Neural progenitor cell (in vitro differentiated cells): Measurements from ENCODE around the gene ATAD3A. TPM values are rescaled to one million over a fixed set of nuclear protein-coding genes. Genes with fewer than 3 reads are reported as not detected.
"Not testable (repeated sequence)": the region's sequence is repeated elsewhere in the genome, so short reads cannot be mapped to it uniquely, and the experiment has no call there.

ENCODE experiments used
- DNase-seq: peaks from one replicate; pipeline ENCODE4 v3.0.0-alpha.2; 2016; ENCODE audit warnings: low spot score
- H2AFZ ChIP-seq: fragments of 200-600 bp; sonication (generic); replicated peaks from 2 replicates; pipeline ENCODE4 v1.6.1; 2016; ENCODE audit warnings: antibody characterized with exemption
- H3F3A ChIP-seq: fragments of 200-600 bp; sonication (generic); 2 replicates; pipeline ENCODE4 v1.6.1; 2016; ENCODE audit warnings: antibody characterized with exemption, low read depth
- H3K27ac ChIP-seq: fragments of 200-600 bp; sonication (generic); 2 replicates; pipeline ENCODE4 v1.5.1; 2016; ENCODE audit warnings: mild to moderate bottlenecking
- H3K27me3 ChIP-seq: fragments of 200-600 bp; sonication (generic); 2 replicates; pipeline ENCODE4 v1.6.1; 2016; ENCODE audit warnings: mild to moderate bottlenecking, moderate library complexity
- H3K36me3 ChIP-seq: fragments of 200-600 bp; sonication (generic); 2 replicates; pipeline ENCODE4 v1.5.1; 2016
- H3K4me1 ChIP-seq: fragments of 200-600 bp; sonication (generic); 2 replicates; pipeline ENCODE4 v1.6.1; 2016; ENCODE audit warnings: mixed run types
- H3K4me2 ChIP-seq: fragments of 200-600 bp; sonication (generic); 2 replicates; pipeline ENCODE4 v1.6.1; 2016
- H3K4me3 ChIP-seq: fragments of 200-600 bp; sonication (generic); 2 replicates; pipeline ENCODE4 v1.5.1; 2016
- H3K79me2 ChIP-seq: fragments of 200-600 bp; sonication (generic); 2 replicates; pipeline ENCODE4 v1.6.1; 2016; ENCODE audit warnings: low read depth
- H3K9ac ChIP-seq: fragments of 200-600 bp; sonication (generic); 2 replicates; pipeline ENCODE4 v1.6.1; 2016
- H3K9me3 ChIP-seq: fragments of 200-600 bp; sonication (generic); 2 replicates; pipeline ENCODE4 v1.5.1; 2016; ENCODE audit warnings: low read depth
- H4K20me1 ChIP-seq: fragments of 200-600 bp; sonication (generic); 2 replicates; pipeline ENCODE4 v1.6.1; 2016; ENCODE audit warnings: low read depth
- H3K27ac Mint-ChIP-seq: 3 replicates; pipeline ENCODE4 v1.8.0; 2021; ENCODE audit warnings: mixed read lengths
- H3K27me3 Mint-ChIP-seq: 2 replicates; pipeline ENCODE4 v1.8.0; 2022; ENCODE audit warnings: low read depth, mild to moderate bottlenecking, inconsistent platforms, moderate library complexity, mixed read lengths; ENCODE audit not compliant: insufficient read depth
- H3K36me3 Mint-ChIP-seq: 3 replicates; pipeline ENCODE4 v1.8.0; 2021; ENCODE audit warnings: mixed read lengths
- H3K4me1 Mint-ChIP-seq: 3 replicates; pipeline ENCODE4 v1.8.0; 2021; ENCODE audit warnings: mixed read lengths
- H3K4me3 Mint-ChIP-seq: 3 replicates; pipeline ENCODE4 v1.8.0; 2021; ENCODE audit warnings: mild to moderate bottlenecking, moderate library complexity, mixed read lengths
- H3K9me3 Mint-ChIP-seq: 3 replicates; pipeline ENCODE4 v1.8.0; 2020; ENCODE audit warnings: mixed read lengths
- EZH2 ChIP-seq: fragments of 200-600 bp; sonication (generic); IDR thresholded peaks from 2 replicates; pipeline ENCODE4 v1.6.1; 2017; ENCODE audit warnings: antibody characterized with exemption, mild to moderate bottlenecking, moderate library complexity
- EZH2phosphoT487 ChIP-seq: fragments of 200-600 bp; sonication (generic); IDR thresholded peaks from 2 replicates; pipeline ENCODE4 v1.6.1; 2017; ENCODE audit warnings: antibody characterized with exemption
- total RNA-seq: library from RNA; depleted of rRNA; stranded (reverse); fragments of >200 nt; gene quantifications from 2 replicates; pipeline ENCODE4 v1.2.3, GENCODE V29; 2015; ENCODE audit warnings: low replicate concordance
- TF ChIP-seq, protein P1 (sequence below): fragments of 200-600 bp; sonication (generic); IDR thresholded peaks from 2 replicates; pipeline ENCODE4 v1.5.1; 2017; ENCODE audit warnings: antibody characterized with exemption, mild to moderate bottlenecking

The ATAD3A gene
- total RNA-seq, 1 donor from 2014 or later = 7.8 TPM

DNA sequence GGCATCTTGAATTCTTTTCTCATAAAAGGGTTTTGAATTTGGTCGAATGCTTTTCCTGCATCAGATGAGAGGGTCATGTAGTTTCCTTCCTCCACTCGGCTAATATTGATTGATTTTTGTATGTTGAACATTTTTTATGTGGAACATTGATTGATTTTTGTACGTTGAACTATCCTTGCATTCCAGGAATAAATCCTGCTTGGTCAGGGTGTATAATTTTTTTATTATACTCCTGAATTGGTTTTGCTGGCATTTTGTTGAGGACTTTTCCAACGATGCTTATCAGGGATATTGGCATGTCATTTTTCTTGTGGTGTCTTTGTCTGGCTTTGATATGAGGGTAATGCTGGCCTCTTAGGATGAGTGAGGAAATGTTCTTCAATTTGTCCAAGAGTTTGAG lies 20.0 kb downstream of the ATAD3A start:
- Histone ChIP-seq H3K4me3 (no peak overlapping the region), H3K4me1 (no peaks in the 10 kb centered on the region), H3K27ac (no peak overlapping the region), H3F3A (no peaks in the 10 kb centered on the region), H3K79me2 (no peaks in the 10 kb centered on the region), H3K9ac (no peak overlapping the region), H2AFZ (no peak overlapping the region), H4K20me1 (peaks cover 8% of the 10 kb centered on the region), H3K36me3 (no peaks in the 10 kb centered on the region), H3K9me3 (no peaks in the 10 kb centered on the region), H3K4me2 (no peak overlapping the region), H3K27me3 (no peaks in the 10 kb centered on the region)
- H3K4me1 Mint-ChIP-seq = no peaks in the 10 kb centered on the region
- TF ChIP-seq EZH2phosphoT487 = no peak
- TF ChIP-seq, protein P1, sequence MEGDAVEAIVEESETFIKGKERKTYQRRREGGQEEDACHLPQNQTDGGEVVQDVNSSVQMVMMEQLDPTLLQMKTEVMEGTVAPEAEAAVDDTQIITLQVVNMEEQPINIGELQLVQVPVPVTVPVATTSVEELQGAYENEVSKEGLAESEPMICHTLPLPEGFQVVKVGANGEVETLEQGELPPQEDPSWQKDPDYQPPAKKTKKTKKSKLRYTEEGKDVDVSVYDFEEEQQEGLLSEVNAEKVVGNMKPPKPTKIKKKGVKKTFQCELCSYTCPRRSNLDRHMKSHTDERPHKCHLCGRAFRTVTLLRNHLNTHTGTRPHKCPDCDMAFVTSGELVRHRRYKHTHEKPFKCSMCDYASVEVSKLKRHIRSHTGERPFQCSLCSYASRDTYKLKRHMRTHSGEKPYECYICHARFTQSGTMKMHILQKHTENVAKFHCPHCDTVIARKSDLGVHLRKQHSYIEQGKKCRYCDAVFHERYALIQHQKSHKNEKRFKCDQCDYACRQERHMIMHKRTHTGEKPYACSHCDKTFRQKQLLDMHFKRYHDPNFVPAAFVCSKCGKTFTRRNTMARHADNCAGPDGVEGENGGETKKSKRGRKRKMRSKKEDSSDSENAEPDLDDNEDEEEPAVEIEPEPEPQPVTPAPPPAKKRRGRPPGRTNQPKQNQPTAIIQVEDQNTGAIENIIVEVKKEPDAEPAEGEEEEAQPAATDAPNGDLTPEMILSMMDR = no peak
- no peak for TF ChIP-seq EZH2
- H3K9me3 Mint-ChIP-seq = peaks cover 10% of the 10 kb centered on the region
- no peaks in the 10 kb centered on the region for H3K27me3 Mint-ChIP-seq
- H3K36me3 Mint-ChIP-seq = peaks cover 14% of the 10 kb centered on the region
- H3K27ac Mint-ChIP-seq = no peak overlapping the region
- no peak for DNase-seq
- H3K4me3 Mint-ChIP-seq = no peak overlapping the region

DNA sequence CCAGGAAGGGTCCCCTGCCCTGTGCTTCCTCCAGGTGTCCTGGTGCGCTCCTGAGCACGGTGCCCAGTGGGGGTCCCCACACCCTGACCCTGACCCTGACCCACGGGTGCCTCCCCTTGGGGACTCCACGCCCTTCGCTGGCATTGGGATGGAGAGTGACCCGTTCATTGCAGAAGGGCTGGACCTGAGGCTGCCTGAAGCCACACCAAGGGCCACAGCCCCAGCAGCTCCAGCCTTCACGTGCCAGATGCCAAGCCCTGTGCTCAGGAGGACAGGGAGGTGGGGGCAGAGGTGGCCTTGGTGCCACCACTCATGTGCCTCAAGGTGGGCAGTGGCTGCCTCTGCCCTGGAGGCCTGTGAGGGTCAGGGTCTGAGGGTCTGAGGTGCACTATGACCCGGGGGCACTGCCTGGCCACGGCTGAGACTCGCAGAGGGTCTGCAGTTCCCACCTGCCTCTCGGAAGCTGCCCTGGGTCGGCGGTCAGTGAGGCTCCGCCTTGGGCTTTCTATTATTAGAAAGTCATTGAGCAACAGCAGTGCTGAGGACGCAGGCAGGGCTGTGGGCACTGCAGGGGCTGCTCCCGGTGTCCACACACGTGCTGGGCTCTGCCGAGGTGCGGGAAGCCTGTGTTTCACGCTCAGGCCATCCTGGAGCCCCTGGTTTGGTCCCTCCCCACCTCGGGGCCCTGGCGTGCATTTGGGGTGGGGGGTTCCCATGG lies 21.4 kb downstream of the ATAD3A start:
- not testable (repeated sequence) for H2AFZ ChIP-seq, H3K4me3 Mint-ChIP-seq, DNase-seq, H3K4me2 ChIP-seq, H3F3A ChIP-seq, H3K9me3 Mint-ChIP-seq, H3K27ac ChIP-seq, H3K4me1 ChIP-seq, H3K4me1 Mint-ChIP-seq, H3K4me3 ChIP-seq, H3K27me3 ChIP-seq, H3K9ac ChIP-seq, H3K79me2 ChIP-seq, H3K27me3 Mint-ChIP-seq, H3K36me3 ChIP-seq, H3K9me3 ChIP-seq, H3K27ac Mint-ChIP-seq
- H3K36me3 Mint-ChIP-seq = peaks cover 14% of the 10 kb centered on the region
- peaks cover 14% of the 10 kb centered on the region for H4K20me1 ChIP-seq

DNA sequence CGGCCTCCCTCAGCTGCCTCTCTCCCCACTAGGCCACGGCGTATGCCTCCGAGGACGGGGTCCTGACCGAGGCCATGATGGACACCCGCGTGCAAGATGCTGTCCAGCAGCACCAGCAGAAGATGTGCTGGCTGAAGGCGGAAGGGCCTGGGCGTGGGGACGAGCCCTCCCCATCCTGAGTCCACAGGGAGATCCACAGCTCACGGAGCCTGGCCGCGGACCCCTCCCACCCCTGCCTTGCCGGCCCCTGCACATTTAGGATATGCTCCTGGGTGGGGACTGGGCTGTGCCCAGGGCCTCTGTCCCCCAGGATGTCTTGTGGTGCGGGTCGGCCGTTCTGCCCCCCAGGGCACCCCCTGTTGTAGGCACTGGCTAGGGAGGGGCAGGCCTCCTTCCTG lies 21.9 kb downstream of the ATAD3A start:
- H3K36me3 Mint-ChIP-seq = peaks cover 18% of the 10 kb centered on the region
- H3K4me3 Mint-ChIP-seq, H3K4me3 ChIP-seq, H3K4me1 Mint-ChIP-seq, H3K79me2 ChIP-seq, H3K27me3 Mint-ChIP-seq, DNase-seq, H3K9ac ChIP-seq, H3K4me1 ChIP-seq, H3K9me3 Mint-ChIP-seq, H3F3A ChIP-seq, H3K27me3 ChIP-seq, H3K36me3 ChIP-seq, H3K4me2 ChIP-seq, H3K27ac Mint-ChIP-seq, H3K27ac ChIP-seq, H3K9me3 ChIP-seq, H2AFZ ChIP-seq: not testable (repeated sequence)
- H4K20me1 ChIP-seq = peaks cover 19% of the 10 kb centered on the region

DNA sequence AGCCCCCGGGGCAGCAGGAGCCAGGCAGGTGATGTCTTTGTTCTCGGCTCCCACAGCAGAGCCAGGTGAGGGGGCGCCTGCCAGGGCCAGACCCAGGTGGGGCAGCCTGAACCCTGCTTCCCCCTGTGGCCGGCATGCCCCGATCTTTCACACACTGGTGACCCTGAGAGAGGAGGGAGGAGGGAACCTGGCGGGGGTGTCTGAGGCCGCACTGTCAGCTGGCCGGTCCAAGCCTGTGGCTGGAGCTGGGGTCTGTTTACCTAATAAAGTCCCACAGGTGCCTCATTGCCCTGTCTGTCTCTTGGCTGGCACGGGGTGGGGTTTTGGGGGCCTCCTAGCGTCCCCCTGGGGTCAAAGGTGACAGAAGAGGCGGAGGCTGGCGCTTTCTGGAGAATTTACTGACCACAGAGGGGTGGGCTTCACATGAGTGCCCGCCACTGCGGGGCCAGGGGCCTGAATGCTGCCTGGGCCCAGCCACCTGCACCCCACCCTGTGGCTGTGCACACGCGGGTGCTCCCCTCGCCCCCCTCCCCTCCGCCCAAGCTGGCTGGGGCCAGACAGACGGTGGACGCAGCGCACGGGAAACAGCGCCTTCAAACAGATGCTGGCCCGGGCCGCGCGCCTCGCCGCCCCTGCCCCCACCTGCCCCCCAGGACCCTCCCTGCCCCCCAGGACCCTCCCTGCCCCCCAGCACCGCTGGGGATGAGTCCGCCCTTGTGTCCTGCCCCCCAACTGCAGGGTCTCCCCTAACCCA lies 22.6 kb downstream of the ATAD3A start:
- H3K4me3 Mint-ChIP-seq = no peak overlapping the region
- H3K27ac Mint-ChIP-seq = no peak overlapping the region
- peaks cover 4% of the 10 kb centered on the region for H3K4me1 Mint-ChIP-seq
- H3K36me3 ChIP-seq = no peaks in the 10 kb centered on the region
- peaks cover 5% of the 10 kb centered on the region for H3K4me1 ChIP-seq
- no peak overlapping the region for H2AFZ ChIP-seq
- H3K36me3 Mint-ChIP-seq = peaks cover 18% of the 10 kb centered on the region
- H3K9me3 Mint-ChIP-seq = peaks cover 10% of the 10 kb centered on the region
- H3F3A ChIP-seq = peaks cover 7% of the 10 kb centered on the region
- H3K79me2 ChIP-seq = peaks cover 4% of the 10 kb centered on the region
- peaks cover 26% of the 10 kb centered on the region for H4K20me1 ChIP-seq
- no peak overlapping the region for H3K4me3 ChIP-seq
- no peaks in the 10 kb centered on the region for H3K9me3 ChIP-seq
- H3K4me2 ChIP-seq = no peak overlapping the region
- no peak overlapping the region for H3K9ac ChIP-seq
- TF ChIP-seq EZH2 = no peak
- no peak overlapping the region for H3K27ac ChIP-seq
- no peaks in the 10 kb centered on the region for H3K27me3 Mint-ChIP-seq
- H3K27me3 ChIP-seq = no peaks in the 10 kb centered on the region
- DNase-seq = no peak
